Lower lobe of right lung (tissue), 2 donors: ENCODE results near the gene ABLIM3. TPM values are rescaled to one million over a fixed set of nuclear protein-coding genes. Genes with fewer than 3 reads are reported as not detected.

Experiments
- ATAC-seq, 2 donors: fragments of 200-7000 bp; cut with Tn5 transposase; one replicate each; pipeline ENCODE4 v1.9.1; 2020 to 2022; ENCODE audit warnings: mild to moderate bottlenecking in 2 of 2, moderate library complexity in 2 of 2
- DNase-seq: peaks from one replicate; pipeline ENCODE4 v3.0.0-alpha.2; 2020
- H3K27ac ChIP-seq: fragments of 200-600 bp; one replicate; pipeline ENCODE4 v1.8.0; 2022
- H3K27me3 ChIP-seq: fragments of 200-600 bp; one replicate; pipeline ENCODE4 v1.8.0; 2022; ENCODE audit warnings: low read depth
- H3K36me3 ChIP-seq: fragments of 200-600 bp; one replicate; pipeline ENCODE4 v1.8.0; 2022; ENCODE audit warnings: mild to moderate bottlenecking
- H3K4me1 ChIP-seq: fragments of 200-600 bp; one replicate; pipeline ENCODE4 v1.8.0; 2022
- H3K4me3 ChIP-seq: fragments of 200-600 bp; one replicate; pipeline ENCODE4 v1.8.0; 2022; ENCODE audit warnings: mild to moderate bottlenecking
- H3K9me3 ChIP-seq: fragments of 200-600 bp; one replicate; pipeline ENCODE4 v1.8.0; 2022
- CTCF ChIP-seq: fragments of 200-600 bp; IDR thresholded peaks from one replicate; pipeline ENCODE4 v1.8.0; 2022; ENCODE audit warnings: antibody characterized with exemption, mild to moderate bottlenecking
- intact Hi-C: fragments of 100-400 bp; cut with DNase I; formaldehyde crosslinking; loops from one replicate; pipeline ENCODE4 v1.11.0; 2022
- total RNA-seq: library from RNA; stranded (reverse); fragmentation: NEBNext Ultra II Directional; extraction: Animal tissue kit (Norgen Biotek cat#: 25700); gene quantifications from one replicate; pipeline ENCODE4 v1.2.1, GENCODE V29; 2021
- donor health status: DM: no; HTN: yes; CAD: no; lungs with severe emphysema.

ABLIM3 gene
- total RNA-seq, 1 donor from 2014 or later = 26.7 TPM

DNA sequence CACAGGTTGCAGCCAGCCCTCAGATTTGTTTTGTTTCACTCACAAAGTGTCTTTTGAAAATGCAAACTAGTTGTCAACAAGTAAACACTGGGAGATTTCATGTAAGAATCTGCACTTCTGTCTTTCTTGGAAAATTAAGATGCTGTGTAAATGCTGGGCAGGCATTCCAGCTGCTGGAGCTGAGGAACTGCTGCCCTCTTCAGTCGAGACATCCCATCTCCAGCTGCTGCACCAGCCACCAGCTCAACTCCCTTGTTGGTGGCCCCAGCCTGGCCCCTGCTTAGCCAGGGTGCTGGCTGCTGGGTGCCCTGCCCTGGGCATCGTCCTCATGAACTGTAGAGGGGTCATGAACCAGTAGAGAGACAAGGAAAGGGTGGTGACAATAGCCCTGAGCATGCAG, 97.2 kb downstream of the ABLIM3 start:
- peaks cover 21% of the 10 kb centered on the region for H3K36me3 ChIP-seq
- DNase-seq = no peak
- no peak overlapping the region for H3K27ac ChIP-seq
- no peaks in the 10 kb centered on the region for H3K27me3 ChIP-seq
- H3K4me1 ChIP-seq = no peaks in the 10 kb centered on the region
- no peak overlapping the region for H3K4me3 ChIP-seq
- H3K9me3 ChIP-seq = no peaks in the 10 kb centered on the region
- intact Hi-C loops = no loop called here
- no peak for TF ChIP-seq CTCF
- ATAC-seq = no peak

GRCh38 chr5:149239917-149240316, 98.6 kb downstream of the ABLIM3 start:
- TF ChIP-seq CTCF = no peak
- H3K4me3 ChIP-seq = no peak overlapping the region
- intact Hi-C loops = no loop called here
- no peak overlapping the region for H3K27ac ChIP-seq
- H3K4me1 ChIP-seq = no peaks in the 10 kb centered on the region
- no peaks in the 10 kb centered on the region for H3K27me3 ChIP-seq
- no peaks in the 10 kb centered on the region for H3K9me3 ChIP-seq
- DNase-seq = no peak
- peak in 1 of 2 donors; percentile 13 for ATAC-seq
- H3K36me3 ChIP-seq = peaks cover 7% of the 10 kb centered on the region

DNA sequence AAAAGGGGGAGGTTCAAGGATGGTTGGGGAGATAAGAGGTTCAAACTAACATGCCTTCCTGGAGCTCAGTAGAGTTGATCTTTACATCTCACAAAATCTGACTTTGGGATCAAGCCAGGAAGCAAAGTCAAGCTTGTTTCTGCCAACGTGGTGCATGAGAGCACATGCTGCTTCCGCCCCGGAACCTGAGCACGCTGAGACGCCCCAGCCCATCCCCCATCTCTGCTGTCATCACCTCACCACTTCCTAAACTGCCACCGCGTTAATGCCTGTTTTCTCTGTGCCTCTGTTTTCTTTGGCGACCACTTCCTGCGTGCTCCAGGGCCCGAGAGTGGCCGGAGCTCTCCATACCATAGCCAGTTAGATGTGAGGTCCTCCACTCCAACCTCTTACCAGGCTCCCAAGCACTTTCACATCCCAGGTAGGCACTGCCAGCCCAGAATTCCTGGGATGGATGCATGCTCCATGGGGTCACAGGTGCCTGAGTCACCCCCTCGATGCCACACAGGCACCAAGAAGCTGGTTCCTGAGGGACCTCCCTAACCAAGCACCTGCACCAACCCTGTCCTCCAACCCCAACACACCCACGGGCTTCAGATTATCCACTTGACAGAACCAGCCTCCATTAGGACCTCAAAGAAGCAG, 99.2 kb downstream of the ABLIM3 start:
- H3K9me3 ChIP-seq = no peaks in the 10 kb centered on the region
- H3K36me3 ChIP-seq = peaks cover 7% of the 10 kb centered on the region
- H3K27me3 ChIP-seq = no peaks in the 10 kb centered on the region
- no peaks in the 10 kb centered on the region for H3K4me1 ChIP-seq
- intact Hi-C loops = no loop called here
- no peak overlapping the region for H3K4me3 ChIP-seq
- peak; percentile 64 for DNase-seq
- ATAC-seq = peak; percentile 65 to 67
- no peak overlapping the region for H3K27ac ChIP-seq
- no peak for TF ChIP-seq CTCF

- Histone ChIP-seq H3K36me3 (peaks cover 16% of the 10 kb centered on the region), H3K4me1 (no peaks in the 10 kb centered on the region), H3K4me3 (no peak overlapping the region), H3K9me3 (no peaks in the 10 kb centered on the region), H3K27me3 (no peaks in the 10 kb centered on the region), H3K27ac (no peak overlapping the region)
- no peak for TF ChIP-seq CTCF
- ATAC-seq (no peak), DNase-seq (no peak)
- intact Hi-C loops = no loop called here
Measured at GRCh38 chr5:149242339-149242738, 101.0 kb downstream of the ABLIM3 start.

DNA sequence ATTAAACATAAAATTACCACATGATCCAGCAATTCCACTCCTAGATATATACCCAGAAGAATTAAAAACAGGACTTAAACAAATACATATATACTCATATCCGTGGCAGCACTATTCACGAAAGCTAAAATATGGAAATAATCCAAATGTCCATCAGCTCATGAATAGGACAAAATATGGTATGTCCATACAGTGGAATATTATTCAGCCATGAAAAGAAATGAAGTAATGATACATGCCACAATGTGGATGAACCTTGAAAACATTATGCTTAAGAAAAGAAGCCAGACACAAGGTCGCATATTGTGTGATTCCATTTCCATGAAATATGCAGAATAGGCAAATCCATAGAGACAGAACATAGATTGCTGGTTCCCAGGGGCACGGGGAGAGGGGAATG, 105.6 kb downstream of the ABLIM3 start:
- Histone ChIP-seq H3K4me1 (no peaks in the 10 kb centered on the region), H3K4me3 (no peak overlapping the region), H3K27ac (no peak overlapping the region), H3K27me3 (no peaks in the 10 kb centered on the region), H3K9me3 (no peaks in the 10 kb centered on the region), H3K36me3 (peaks cover 29% of the 10 kb centered on the region)
- no peak for DNase-seq
- no peak for ATAC-seq
- TF ChIP-seq CTCF = no peak
- intact Hi-C loops = no loop called here
